AG09309 (cell line): Measurements from ENCODE around the gene WTIP.

Experiments used
- DNase-seq: peaks from one replicate; pipeline ENCODE4 v3.0.0-alpha.2; 2010; ENCODE audit warnings: low read depth
- H3K4me3 ChIP-seq: 2 replicates; pipeline ENCODE4 v1.5.1; 2011; ENCODE audit warnings: mild to moderate bottlenecking, low read depth, low read length, moderate library complexity; ENCODE audit not compliant: control insufficient read depth
- TF ChIP-seq, protein P1 (sequence below): IDR thresholded peaks from 2 replicates; pipeline ENCODE4 v1.5.1; 2011; ENCODE audit warnings: mild to moderate bottlenecking, low read depth, low read length, inconsistent platforms; ENCODE audit not compliant: insufficient read depth, control insufficient read depth; ENCODE audit errors: missing control alignments

The WTIP gene

DNA sequence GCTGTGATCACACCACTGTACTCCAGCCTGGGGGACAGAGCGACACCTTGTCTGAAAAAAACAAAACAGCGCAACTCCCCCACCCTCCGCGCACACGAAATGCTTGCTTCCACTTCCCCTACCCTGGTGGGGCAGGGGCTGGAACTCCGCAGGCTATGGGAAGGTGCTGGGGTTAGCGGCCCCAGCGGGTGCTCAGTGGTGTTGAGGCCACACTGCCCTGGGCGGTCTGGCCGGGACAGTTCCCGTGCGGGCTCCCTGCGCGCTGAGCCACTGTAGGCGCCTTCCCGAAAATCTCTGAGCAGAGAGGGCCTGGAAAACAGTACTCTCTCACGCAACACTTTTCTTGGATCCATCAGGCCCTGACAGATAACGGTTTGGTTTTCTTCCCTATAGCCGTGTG is 1.1 kb upstream of the WTIP start:
- no peak for DNase-seq
- TF ChIP-seq, protein P1, sequence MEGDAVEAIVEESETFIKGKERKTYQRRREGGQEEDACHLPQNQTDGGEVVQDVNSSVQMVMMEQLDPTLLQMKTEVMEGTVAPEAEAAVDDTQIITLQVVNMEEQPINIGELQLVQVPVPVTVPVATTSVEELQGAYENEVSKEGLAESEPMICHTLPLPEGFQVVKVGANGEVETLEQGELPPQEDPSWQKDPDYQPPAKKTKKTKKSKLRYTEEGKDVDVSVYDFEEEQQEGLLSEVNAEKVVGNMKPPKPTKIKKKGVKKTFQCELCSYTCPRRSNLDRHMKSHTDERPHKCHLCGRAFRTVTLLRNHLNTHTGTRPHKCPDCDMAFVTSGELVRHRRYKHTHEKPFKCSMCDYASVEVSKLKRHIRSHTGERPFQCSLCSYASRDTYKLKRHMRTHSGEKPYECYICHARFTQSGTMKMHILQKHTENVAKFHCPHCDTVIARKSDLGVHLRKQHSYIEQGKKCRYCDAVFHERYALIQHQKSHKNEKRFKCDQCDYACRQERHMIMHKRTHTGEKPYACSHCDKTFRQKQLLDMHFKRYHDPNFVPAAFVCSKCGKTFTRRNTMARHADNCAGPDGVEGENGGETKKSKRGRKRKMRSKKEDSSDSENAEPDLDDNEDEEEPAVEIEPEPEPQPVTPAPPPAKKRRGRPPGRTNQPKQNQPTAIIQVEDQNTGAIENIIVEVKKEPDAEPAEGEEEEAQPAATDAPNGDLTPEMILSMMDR = no peak
- H3K4me3 ChIP-seq = no peak overlapping the region

DNA sequence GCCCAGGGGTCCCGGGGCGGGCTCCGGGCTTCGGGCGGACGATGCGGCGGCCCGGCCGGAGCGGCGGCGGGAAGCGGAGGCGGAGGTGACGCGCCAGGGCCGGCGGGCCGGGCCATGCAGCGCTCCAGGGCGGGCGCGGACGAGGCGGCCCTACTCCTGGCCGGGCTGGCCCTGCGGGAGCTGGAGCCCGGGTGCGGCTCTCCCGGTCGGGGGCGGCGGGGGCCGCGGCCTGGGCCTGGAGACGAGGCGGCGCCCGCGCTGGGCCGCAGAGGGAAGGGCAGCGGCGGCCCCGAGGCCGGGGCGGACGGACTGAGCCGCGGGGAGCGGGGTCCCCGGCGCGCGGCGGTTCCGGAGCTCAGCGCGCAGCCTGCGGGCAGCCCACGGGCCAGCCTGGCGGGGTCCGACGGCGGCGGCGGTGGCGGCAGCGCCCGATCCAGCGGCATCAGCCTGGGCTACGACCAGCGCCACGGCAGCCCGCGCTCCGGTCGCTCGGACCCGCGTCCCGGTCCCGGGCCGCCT is 362 bp downstream of the WTIP start:
- TF ChIP-seq, protein P1 = no peak
- H3K4me3 ChIP-seq = peak overlapping the region; percentile 95
- peak; percentile 13 for DNase-seq

DNA sequence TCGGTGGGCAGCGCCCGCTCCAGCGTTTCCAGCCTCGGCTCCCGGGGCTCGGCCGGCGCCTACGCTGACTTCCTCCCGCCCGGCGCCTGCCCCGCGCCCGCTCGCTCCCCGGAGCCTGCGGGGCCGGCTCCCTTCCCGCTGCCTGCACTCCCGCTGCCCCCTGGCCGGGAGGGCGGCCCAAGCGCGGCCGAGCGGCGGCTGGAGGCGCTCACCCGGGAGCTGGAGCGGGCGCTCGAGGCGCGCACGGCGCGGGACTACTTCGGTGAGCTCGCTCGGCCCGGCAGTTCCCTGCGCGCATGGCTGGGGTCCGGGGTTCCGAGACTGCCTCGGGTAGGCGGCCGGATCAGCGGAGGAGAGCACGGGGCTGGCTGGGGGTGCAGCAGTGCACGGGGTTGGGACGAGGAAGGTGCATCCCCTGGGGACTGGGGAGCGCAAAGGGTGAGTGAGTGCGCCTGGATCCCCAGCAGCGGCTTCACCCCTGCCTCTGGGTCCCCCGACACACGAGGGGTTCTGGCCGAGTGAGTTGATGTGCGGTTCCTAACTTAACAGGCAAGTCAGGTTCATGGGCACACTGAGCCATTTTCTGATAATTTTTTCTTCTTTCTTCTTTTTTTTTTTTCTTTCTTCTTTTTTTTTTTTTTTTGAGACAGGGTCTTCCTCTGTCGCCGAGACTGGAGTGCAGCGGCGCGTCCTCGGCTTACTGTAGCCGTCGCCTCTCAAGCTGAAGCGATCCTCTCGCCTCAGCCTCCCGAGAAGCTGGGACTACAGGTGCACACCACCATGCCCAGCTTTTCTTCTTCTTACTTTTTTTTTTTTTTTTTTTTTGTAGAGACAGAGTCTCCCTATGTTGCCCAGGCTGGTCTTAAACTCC is 1.1 kb downstream of the WTIP start:
- no peak for DNase-seq
- TF ChIP-seq, protein P1 = no peak
- peak overlapping the region; percentile 95 for H3K4me3 ChIP-seq

DNA sequence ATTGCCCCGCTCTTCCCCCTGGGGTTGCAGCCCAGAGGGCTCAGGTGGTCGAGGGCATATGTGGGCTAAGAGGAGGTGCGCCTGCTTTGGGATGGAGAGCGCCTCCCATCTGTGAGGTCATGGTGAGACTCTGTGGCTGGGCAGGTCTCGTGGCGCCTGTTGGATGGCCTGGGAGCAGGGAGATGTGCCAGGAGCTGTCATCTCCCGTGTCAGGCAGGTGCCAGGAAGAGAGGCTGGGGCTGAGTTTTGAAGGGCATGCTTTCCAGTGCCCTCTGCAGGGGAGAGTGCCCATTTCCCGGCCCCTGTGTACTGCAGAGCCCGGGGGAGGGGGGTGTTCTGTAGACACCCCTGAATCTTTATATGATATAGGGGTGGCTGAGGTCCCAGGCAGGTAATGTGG is 2.8 kb downstream of the WTIP start:
- no peak for DNase-seq
- TF ChIP-seq, protein P1 = no peak
- H3K4me3 ChIP-seq = no peak overlapping the region

DNA sequence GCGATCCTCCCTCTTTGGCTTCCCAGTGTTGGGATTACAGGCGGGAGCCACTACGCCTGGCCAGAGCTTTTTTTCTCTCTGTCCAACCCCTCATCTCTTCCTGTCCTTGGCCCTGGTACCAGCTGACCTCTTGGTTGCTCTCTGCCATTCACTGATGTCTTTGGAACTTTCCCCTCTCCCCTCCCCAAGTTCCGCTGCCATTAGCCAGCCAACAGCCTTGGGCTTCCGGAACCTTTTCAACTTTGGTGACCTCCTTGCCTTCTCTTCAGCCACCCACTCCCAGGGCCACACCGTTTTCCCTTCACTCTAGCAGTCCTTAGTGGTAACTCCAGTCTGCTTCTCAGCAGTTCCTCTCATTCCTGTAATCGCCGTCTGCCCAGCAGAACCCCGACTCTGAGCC is 4.3 kb downstream of the WTIP start:
- TF ChIP-seq, protein P1 = no peak
- no peak overlapping the region for H3K4me3 ChIP-seq
- DNase-seq = no peak

DNA sequence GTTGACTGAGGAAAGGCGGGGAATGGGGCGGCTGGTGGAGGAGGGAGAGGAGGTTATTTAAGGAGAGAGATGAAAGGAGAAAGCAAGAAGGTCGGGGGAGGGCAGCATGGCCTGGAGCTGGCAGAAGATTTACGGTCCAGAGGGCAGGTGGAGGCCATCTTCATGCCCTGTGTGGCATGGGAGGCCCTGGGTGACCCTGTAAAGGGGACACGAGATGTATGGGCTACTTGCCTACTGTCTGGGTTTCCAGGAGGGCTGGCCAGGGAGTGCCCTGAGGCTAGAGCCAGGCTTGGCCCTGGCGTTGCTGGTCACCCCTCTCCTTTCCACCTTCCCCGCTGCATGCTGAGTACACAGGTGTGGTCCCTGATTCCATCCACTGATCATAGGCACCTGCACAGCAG is 6.1 kb downstream of the WTIP start:
- H3K4me3 ChIP-seq = no peak overlapping the region
- TF ChIP-seq, protein P1 = no peak
- DNase-seq = no peak
